Measurements from ENCODE around the gene TSPO. TPM values are rescaled to one million over a fixed set of nuclear protein-coding genes. Genes with fewer than 3 reads are reported as not detected.

TSPO gene
- total and polyA plus RNA-seq, 7 donors: 35.8 to 148 (median 69.9) TPM

DNA sequence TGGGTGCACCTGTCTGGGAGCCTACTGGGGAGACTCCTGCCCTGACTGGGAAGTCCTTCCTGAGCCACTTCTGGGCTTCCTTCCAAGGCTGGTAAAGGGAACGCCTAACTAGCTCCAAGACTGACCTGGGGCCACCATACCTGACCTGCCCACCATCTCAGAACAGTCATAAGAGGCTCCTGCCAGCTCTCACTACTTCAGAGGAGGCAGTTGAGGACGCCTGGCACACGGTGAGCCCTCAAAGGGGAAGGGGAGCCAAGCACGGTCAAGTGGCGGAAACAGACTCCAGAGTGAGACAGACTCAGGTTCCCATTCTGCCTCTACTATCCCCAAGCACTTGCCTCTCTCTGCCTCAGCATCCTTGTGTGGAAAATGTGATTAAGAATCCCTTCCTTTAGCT, 15.8 kb upstream of the TSPO start:
- no peak for DNase-seq
- H3K27me3 ChIP-seq (ENCODE audit: insufficient read depth in 3 of 3, low read length in 2 of 3): no peaks in the 10 kb centered on the region
- H3K27ac ChIP-seq: no peak overlapping the region
- peaks cover 6% of the 10 kb centered on the region for H3K4me1 ChIP-seq
- peaks cover 0 to 93% of the 10 kb centered on the region in 2 donors for H3K36me3 ChIP-seq (ENCODE audit: insufficient read depth in 1 of 2, low read depth in 1 of 2)
- TF ChIP-seq, protein P1, sequence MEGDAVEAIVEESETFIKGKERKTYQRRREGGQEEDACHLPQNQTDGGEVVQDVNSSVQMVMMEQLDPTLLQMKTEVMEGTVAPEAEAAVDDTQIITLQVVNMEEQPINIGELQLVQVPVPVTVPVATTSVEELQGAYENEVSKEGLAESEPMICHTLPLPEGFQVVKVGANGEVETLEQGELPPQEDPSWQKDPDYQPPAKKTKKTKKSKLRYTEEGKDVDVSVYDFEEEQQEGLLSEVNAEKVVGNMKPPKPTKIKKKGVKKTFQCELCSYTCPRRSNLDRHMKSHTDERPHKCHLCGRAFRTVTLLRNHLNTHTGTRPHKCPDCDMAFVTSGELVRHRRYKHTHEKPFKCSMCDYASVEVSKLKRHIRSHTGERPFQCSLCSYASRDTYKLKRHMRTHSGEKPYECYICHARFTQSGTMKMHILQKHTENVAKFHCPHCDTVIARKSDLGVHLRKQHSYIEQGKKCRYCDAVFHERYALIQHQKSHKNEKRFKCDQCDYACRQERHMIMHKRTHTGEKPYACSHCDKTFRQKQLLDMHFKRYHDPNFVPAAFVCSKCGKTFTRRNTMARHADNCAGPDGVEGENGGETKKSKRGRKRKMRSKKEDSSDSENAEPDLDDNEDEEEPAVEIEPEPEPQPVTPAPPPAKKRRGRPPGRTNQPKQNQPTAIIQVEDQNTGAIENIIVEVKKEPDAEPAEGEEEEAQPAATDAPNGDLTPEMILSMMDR (IDR thresholded peaks at IDR 0.05): no peak
- intact Hi-C loops (cut with DNase I): no loop called here
- H3K4me3 ChIP-seq: no peak overlapping the region
- no peaks in the 10 kb centered on the region for H3K9me3 ChIP-seq
- no peak for ATAC-seq
- WGBS, 3 donors: 82 to 93% (median 85%) methylated on average over 5 of the region's 5 CpGs

DNA sequence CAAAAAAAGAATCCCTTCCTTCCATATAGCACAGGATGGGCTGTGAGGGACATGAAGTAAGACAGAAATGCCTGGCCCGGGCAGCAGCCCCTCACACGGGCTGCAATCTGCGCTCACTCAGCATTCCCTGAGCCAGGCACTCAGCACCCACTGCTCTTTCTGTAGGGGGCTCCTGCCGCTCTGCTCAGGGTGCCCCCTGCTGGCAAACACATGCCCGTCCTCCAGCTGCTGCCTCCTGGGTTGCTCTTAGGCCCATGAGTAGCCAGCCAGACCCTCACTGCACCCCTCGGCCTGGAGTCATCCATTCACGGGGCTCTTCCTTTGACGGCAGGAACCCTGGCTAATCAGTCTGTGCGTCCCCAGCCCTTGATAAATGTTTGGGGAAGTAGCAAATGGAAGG, 15.1 kb upstream of the TSPO start:
- ATAC-seq (peak in 3 of 4 donors; percentile 46 to 64 (median 48)), DNase-seq (no peak)
- TF ChIP-seq, protein P1 (IDR thresholded peaks at IDR 0.05): peak; percentile 30
- H3K36me3 ChIP-seq (ENCODE audit: insufficient read depth in 1 of 2, low read depth in 1 of 2): peaks cover 0 to 100% of the 10 kb centered on the region in 2 donors
- H3K4me1 ChIP-seq: peaks cover 6% of the 10 kb centered on the region
- no peaks in the 10 kb centered on the region for H3K27me3 ChIP-seq (ENCODE audit: insufficient read depth in 3 of 3, low read length in 2 of 3)
- H3K4me3 ChIP-seq: no peak overlapping the region
- intact Hi-C loops (cut with DNase I): no loop called here
- no peaks in the 10 kb centered on the region for H3K9me3 ChIP-seq
- H3K27ac ChIP-seq: no peak overlapping the region
- 47 to 56% (median 55%) methylated on average over 9 of the region's 9 CpGs for WGBS, 3 donors

DNA sequence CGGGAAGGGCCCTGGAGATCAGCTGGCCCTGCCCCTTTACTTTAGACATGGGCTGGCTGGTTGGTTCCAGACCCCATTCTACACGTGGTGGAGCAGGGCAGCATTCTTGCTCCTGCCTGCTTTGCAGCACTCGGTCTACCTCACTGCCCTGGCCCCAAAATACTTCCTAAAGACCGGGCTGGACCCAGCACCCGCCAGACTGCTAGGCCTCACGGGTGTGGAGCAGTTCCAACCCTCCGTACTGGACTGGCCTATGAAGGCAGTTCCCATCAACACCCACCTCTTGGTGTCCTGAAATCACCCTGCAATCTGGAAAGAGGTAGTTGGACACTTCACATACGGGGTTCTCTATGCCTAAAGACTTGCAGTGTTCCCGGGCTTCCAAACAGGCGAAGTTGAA, 14.6 kb upstream of the TSPO start:
- ATAC-seq (no peak), DNase-seq (no peak)
- WGBS, 3 donors: 67 to 70% (median 70%) methylated on average over 10 of the region's 10 CpGs

DNA sequence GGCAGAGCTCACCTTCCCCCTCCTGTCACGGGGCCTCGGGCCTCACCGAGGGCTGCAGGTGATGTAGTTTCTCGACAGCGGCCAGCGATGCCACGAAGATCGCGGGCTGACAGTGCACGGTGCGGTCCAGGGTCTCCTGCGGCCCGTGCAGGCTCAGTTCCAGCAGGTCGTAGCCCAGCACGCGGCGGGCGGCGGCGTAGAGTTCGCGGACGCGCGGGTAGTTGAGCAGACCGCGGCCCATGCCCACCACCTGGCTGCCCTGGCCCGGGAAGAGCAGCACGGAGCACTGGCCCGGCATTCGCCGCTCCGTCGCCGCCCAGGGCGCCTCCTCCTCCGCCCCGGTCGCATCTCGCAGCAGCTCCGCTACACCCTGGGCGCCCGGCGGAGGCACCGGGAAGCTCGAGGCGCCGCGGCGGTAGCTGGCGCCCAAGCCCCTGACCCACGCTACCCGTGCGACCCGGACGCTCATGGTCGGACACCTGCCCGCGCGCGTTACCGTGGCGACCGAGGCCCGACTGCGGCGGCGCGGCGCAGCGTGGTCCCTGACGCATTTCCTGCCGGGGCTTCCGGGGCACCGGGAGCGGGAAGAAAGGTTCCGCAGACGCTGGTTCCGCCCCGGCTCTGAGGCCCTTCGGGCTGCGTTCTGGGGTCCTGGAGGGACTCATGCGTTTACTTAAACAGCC, 8.3 kb upstream of the TSPO start, which contains the start of gene MCAT:
TSS of gene MCAT (minus strand) at position 519 of the 683 bp plus-strand sequence. CDS start at position 469, 50 bp downstream.
- Histone ChIP-seq H3K27ac (peak within 1 kb of the TSS; percentile 76), H3K27me3 (ENCODE audit: insufficient read depth in 3 of 3, low read length in 2 of 3) (no peaks in the 10 kb centered on the region), H3K36me3 (ENCODE audit: insufficient read depth in 1 of 2, low read depth in 1 of 2) (peaks cover 0 to 35% of the 10 kb centered on the region in 2 donors), H3K4me1 (peaks cover 10% of the 10 kb centered on the region), H3K4me3 (peak within 1 kb of the TSS; percentile 98), H3K9me3 (no peaks in the 10 kb centered on the region)
- ATAC-seq (peak; percentile 95 to 98 (median 96)), DNase-seq (peak; percentile 90 to 93)
- TF ChIP-seq, protein P1 (IDR thresholded peaks at IDR 0.05): no peak
- 0 to 1% (median 0%) methylated on average over 69 to 83 of the region's 83 CpGs for WGBS, 3 donors
- intact Hi-C loops (cut with DNase I): no loop called here

More for the DNA sequence above, 14.6 kb upstream of the TSPO start:
- peaks cover 6% of the 10 kb centered on the region for H3K4me1 ChIP-seq
- no peak overlapping the region for H3K27ac ChIP-seq
- no peaks in the 10 kb centered on the region for H3K27me3 ChIP-seq (ENCODE audit: insufficient read depth in 3 of 3, low read length in 2 of 3)
- no peaks in the 10 kb centered on the region for H3K9me3 ChIP-seq
- peaks cover 0 to 97% of the 10 kb centered on the region in 2 donors for H3K36me3 ChIP-seq (ENCODE audit: insufficient read depth in 1 of 2, low read depth in 1 of 2)
- H3K4me3 ChIP-seq: no peak overlapping the region
- TF ChIP-seq, protein P1 (IDR thresholded peaks at IDR 0.05): no peak
- intact Hi-C loops (cut with DNase I): no loop called here

All from psoas muscle (tissue), 8 donors.